PC-9 (cell line): ENCODE results near the gene MYO5A.

Experiments used
- CTCF ChIP-seq: fragments of 200-600 bp; sonication (generic); conservative IDR thresholded peaks from 2 replicates; pipeline ENCODE4 v1.6.1; 2017; ENCODE audit warnings: mixed run types, antibody characterized with exemption, mild to moderate bottlenecking, moderate library complexity
- EZH2 ChIP-seq: fragments of 200-600 bp; sonication (generic); IDR thresholded peaks from 2 replicates; pipeline ENCODE4 v1.8.0; 2017; ENCODE audit warnings: antibody characterized with exemption, low read depth

- TF ChIP-seq CTCF (no peak), EZH2 (no peak)
Observed at GRCh38 chr15:52329150-52329549, 199.5 kb downstream of the MYO5A start.
